UCSD-AML1 (cell line): ENCODE results near the gene COG5.

Source experiments
- DNase-seq: peaks from one replicate; lab custom pipeline; 2025; ENCODE audit not compliant: unreplicated experiment; lab: John Stamatoyannopoulos, UW

The COG5 gene

GRCh38 chr7:107563775-107564552 lies at the start of gene COG5, which contains the start of gene DUS4L:
Gene COG5, minus strand, starts transcription at chr7:107563920. Its CDS starts 24 bp downstream, at chr7:107563896.
Gene DUS4L, plus strand, starts transcription at chr7:107563971. Its CDS starts 3,100 bp downstream, at chr7:107567071.
- peak; percentile 68 for DNase-seq

GRCh38 chr7:107613439-107613838 lies 49.7 kb upstream of the COG5 start:
- DNase-seq: no peak

- DNase-seq: no peak
Observed at GRCh38 chr7:107610323-107610722, 46.6 kb upstream of the COG5 start.

GRCh38 chr7:107609811-107610261 lies 46.1 kb upstream of the COG5 start:
- DNase-seq: no peak

GRCh38 chr7:107606303-107606702 lies 42.6 kb upstream of the COG5 start:
- no peak for DNase-seq

- no peak for DNase-seq
Observed at GRCh38 chr7:107605218-107605815, 41.6 kb upstream of the COG5 start.

- no peak for DNase-seq
Observed at GRCh38 chr7:107600816-107601215, 37.1 kb upstream of the COG5 start.

GRCh38 chr7:107599262-107599661 lies 35.5 kb upstream of the COG5 start:
- no peak for DNase-seq

GRCh38 chr7:107597953-107598352 lies 34.2 kb upstream of the COG5 start:
- no peak for DNase-seq

GRCh38 chr7:107597582-107597916 lies 33.8 kb upstream of the COG5 start:
- DNase-seq: no peak

GRCh38 chr7:107596881-107597581 lies 33.3 kb upstream of the COG5 start:
- DNase-seq: no peak

GRCh38 chr7:107594961-107595737 lies 31.4 kb upstream of the COG5 start:
- no peak for DNase-seq

GRCh38 chr7:107593025-107593410 lies 29.3 kb upstream of the COG5 start:
- DNase-seq: no peak

- no peak for DNase-seq
Observed at GRCh38 chr7:107592361-107593024, 28.8 kb upstream of the COG5 start.

GRCh38 chr7:107591421-107591820 lies 27.7 kb upstream of the COG5 start:
- no peak for DNase-seq

- DNase-seq: no peak
Observed at GRCh38 chr7:107588529-107589130, 24.9 kb upstream of the COG5 start.

- DNase-seq: no peak
Observed at GRCh38 chr7:107584716-107585115, 21.0 kb upstream of the COG5 start.

- DNase-seq: no peak
Observed at GRCh38 chr7:107582875-107583274, 19.2 kb upstream of the COG5 start.

GRCh38 chr7:107581387-107582013 lies 17.8 kb upstream of the COG5 start:
- no peak for DNase-seq
